H1 (cell line): Measurements from ENCODE around the gene VPS13D. TPM values are rescaled to one million over a fixed set of nuclear protein-coding genes. Genes with fewer than 3 reads are reported as not detected.

Experiments
- CTCF ChIA-PET: fragments of 300-600 bp; sonication (Branson Sonifier 250); formaldehyde crosslinking; loops from one replicate; lab custom pipeline; 2021; ENCODE audit not compliant: partially characterized antibody; lab: Charles Lee
- POLR2A ChIA-PET: fragments of 300-600 bp; sonication (Branson Sonifier 250); formaldehyde crosslinking; loops from one replicate; lab custom pipeline; 2021; ENCODE audit warnings: inconsistent platforms; ENCODE audit not compliant: partially characterized antibody; lab: Charles Lee
- DNase-seq, 2 experiments: peaks; one replicate each; pipeline versions ENCODE4 v3.0.0 to v3.0.0-alpha.2; 2010 to 2022; ENCODE audit warnings: low spot score in 2 of 2, low read depth in 1 of 2, mixed read lengths in 1 of 2
- FAIRE-seq: peaks from 2 replicates; lab custom pipeline; 2011; peaks lifted over from hg19 to GRCh38; lab: Jason Lieb, UNC
- H2AFZ ChIP-seq: 2 replicates; pipeline ENCODE4 v1.8.1; 2012; ENCODE audit warnings: low read length, inconsistent platforms
- H2AK5ac ChIP-seq: 2 replicates; pipeline ENCODE4 v1.6.1; 2013; ENCODE audit warnings: low read depth, low read length
- H2BK120ac ChIP-seq: replicated peaks from 2 replicates; pipeline ENCODE3; 2013; ENCODE audit warnings: low read depth, low read length, inconsistent platforms
- H2BK12ac ChIP-seq: 2 replicates; pipeline ENCODE4 v1.6.1; 2013; ENCODE audit warnings: low read depth, low read length
- H2BK15ac ChIP-seq: 2 replicates; pipeline ENCODE4 v1.6.1; 2013; ENCODE audit warnings: low read length
- H2BK20ac ChIP-seq: 2 replicates; pipeline ENCODE4 v1.6.1; 2013; ENCODE audit warnings: low read length
- H2BK5ac ChIP-seq: 2 replicates; pipeline ENCODE4 v1.6.1; 2013; ENCODE audit warnings: low read depth, low read length
- H3K14ac ChIP-seq: 2 replicates; pipeline ENCODE4 v1.6.1; 2013; ENCODE audit warnings: inconsistent platforms; ENCODE audit not compliant: insufficient read length
- H3K18ac ChIP-seq: 2 replicates; pipeline ENCODE4 v1.6.1; 2013; ENCODE audit warnings: low read length; ENCODE audit errors: extremely low read depth
- H3K23ac ChIP-seq: 2 replicates; pipeline ENCODE4 v1.6.1; 2013; ENCODE audit warnings: inconsistent platforms; ENCODE audit not compliant: insufficient read length
- H3K23me2 ChIP-seq: 2 replicates; pipeline ENCODE4 v1.6.1; 2013; ENCODE audit warnings: low read depth, low read length
- H3K27ac ChIP-seq: 2 replicates; pipeline ENCODE4 v1.6.1; 2011; ENCODE audit warnings: low read depth, low read length, inconsistent platforms
- H3K27me3 ChIP-seq, 4 experiments: replicated peaks in 1 of 4; 1 replicate in 1 of 4; 2 replicates in 3 of 4; pipeline versions ENCODE4 v1.6.1 to v1.8.1; 2011 to 2013; ENCODE audit warnings: low read length in 3 of 4, mild to moderate bottlenecking in 3 of 4, inconsistent platforms in 2 of 4, mixed read lengths in 2 of 4, moderate library complexity in 1 of 4; ENCODE audit not compliant: control insufficient read depth in 3 of 4, insufficient read depth in 3 of 4; ENCODE audit errors: extremely low read depth in 1 of 4
- H3K36me3 ChIP-seq, 4 experiments: 2 replicates each; pipeline versions ENCODE4 v1.6.1 to v1.8.1; 2011 to 2013; ENCODE audit warnings: mild to moderate bottlenecking in 4 of 4, low read length in 3 of 4, moderate library complexity in 2 of 4, control low read depth in 1 of 4, inconsistent platforms in 1 of 4; ENCODE audit not compliant: insufficient read depth in 4 of 4, control insufficient read depth in 2 of 4
- H3K4ac ChIP-seq: replicated peaks from 2 replicates; pipeline ENCODE3; 2013; ENCODE audit warnings: low read length, low read depth, mixed read lengths, inconsistent platforms; ENCODE audit not compliant: insufficient read length
- H3K4me1 ChIP-seq, 4 experiments: replicated peaks in 1 of 4; 1 replicate in 1 of 4; 2 replicates in 3 of 4; pipeline versions ENCODE4 v1.6.1 to v1.8.1; 2011 to 2013; ENCODE audit warnings: low read length in 3 of 4, inconsistent platforms in 2 of 4, mixed read lengths in 1 of 4; ENCODE audit not compliant: insufficient read depth in 4 of 4, control insufficient read depth in 3 of 4
- H3K4me2 ChIP-seq, 2 experiments: 2 replicates each; pipeline versions ENCODE4 v1.6.1 to v1.8.1; 2011 to 2013; ENCODE audit warnings: low read depth in 2 of 2, low read length in 2 of 2, control low read depth in 1 of 2, inconsistent platforms in 1 of 2, mild to moderate bottlenecking in 1 of 2; ENCODE audit not compliant: insufficient read depth in 1 of 2
- H3K4me3 ChIP-seq, 4 experiments: fragments of 200-600, 300-600 bp in 1 of 4; sonication (generic), shearing (Covaris generic), sonication (Bioruptor Twin) in 1 of 4; 2 replicates each; pipeline versions ENCODE4 v1.5.1 to v1.8.1; 2011 to 2016; ENCODE audit warnings: low read length in 4 of 4, low read depth in 3 of 4, control low read depth in 2 of 4, inconsistent platforms in 2 of 4, mild to moderate bottlenecking in 2 of 4, mixed read lengths in 1 of 4, moderate library complexity in 1 of 4; ENCODE audit not compliant: insufficient read depth in 2 of 4; ENCODE audit errors: extremely low read depth in 1 of 4
- H3K56ac ChIP-seq: replicated peaks from 2 replicates; pipeline ENCODE3; 2013; ENCODE audit warnings: low read depth, mild to moderate bottlenecking, mixed read lengths, low read length, inconsistent platforms; ENCODE audit not compliant: insufficient read length
- H3K79me1 ChIP-seq: 2 replicates; pipeline ENCODE4 v1.6.1; 2013; ENCODE audit warnings: low read depth, low read length, control low read depth
- H3K79me2 ChIP-seq, 2 experiments: 2 replicates each; pipeline versions ENCODE4 v1.6.1 to v1.8.1; 2012 to 2013; ENCODE audit warnings: low read length in 2 of 2, mild to moderate bottlenecking in 2 of 2, inconsistent platforms in 1 of 2; ENCODE audit not compliant: insufficient read depth in 2 of 2, control insufficient read depth in 1 of 2
- H3K9ac ChIP-seq, 4 experiments: replicated peaks in 1 of 4; 1 replicate in 1 of 4; 2 replicates in 3 of 4; pipeline versions ENCODE4 v1.6.1 to v1.8.1; 2011 to 2013; ENCODE audit warnings: low read depth in 3 of 4, low read length in 3 of 4, control low read depth in 2 of 4, mild to moderate bottlenecking in 2 of 4, moderate library complexity in 2 of 4, inconsistent platforms in 1 of 4; ENCODE audit errors: extremely low read depth in 1 of 4
- H3K9me3 ChIP-seq, 2 experiments: 2 replicates each; pipeline versions ENCODE4 v1.6.1 to v1.8.1; 2012 to 2013; ENCODE audit warnings: mild to moderate bottlenecking in 2 of 2, moderate library complexity in 2 of 2, control low read depth in 1 of 2, inconsistent platforms in 1 of 2, low read depth in 1 of 2, low read length in 1 of 2, mixed read lengths in 1 of 2; ENCODE audit not compliant: insufficient read depth in 2 of 2
- H4K20me1 ChIP-seq, 2 experiments: replicated peaks in 1 of 2; 2 replicates each; pipeline versions ENCODE3 to v1.8.1; 2011 to 2013; ENCODE audit warnings: inconsistent platforms in 2 of 2, low read length in 2 of 2, mild to moderate bottlenecking in 1 of 2; ENCODE audit not compliant: insufficient read depth in 2 of 2, control insufficient read depth in 1 of 2
- H4K5ac ChIP-seq: 2 replicates; pipeline ENCODE4 v1.6.1; 2013; ENCODE audit warnings: low read length, low read depth, mixed read lengths, inconsistent platforms; ENCODE audit not compliant: insufficient read length
- H4K8ac ChIP-seq: 2 replicates; pipeline ENCODE4 v1.8.0; 2013; ENCODE audit warnings: mild to moderate bottlenecking, moderate library complexity, low read length, inconsistent platforms; ENCODE audit not compliant: insufficient read depth; ENCODE audit errors: extremely low read depth
- H4K91ac ChIP-seq: replicated peaks from 2 replicates; pipeline ENCODE3; 2013; ENCODE audit warnings: low read length, mixed read lengths, inconsistent platforms; ENCODE audit not compliant: insufficient read length
- CHD2 ChIP-seq: IDR thresholded peaks from 2 replicates; pipeline ENCODE4 v1.6.1; 2012; ENCODE audit warnings: low read length, improper control_type of control experiment
- RAD21 ChIP-seq, 2 experiments: IDR thresholded peaks in 1 of 2; conservative IDR thresholded peaks in 1 of 2; 2 replicates each; pipeline ENCODE4 v1.6.1; 2011; ENCODE audit warnings: low read depth in 2 of 2, low read length in 2 of 2, improper control_type of control experiment in 1 of 2, inconsistent platforms in 1 of 2, mild to moderate bottlenecking in 1 of 2, moderate library complexity in 1 of 2
- TCF12 ChIP-seq: IDR thresholded peaks from 2 replicates; pipeline ENCODE4 v1.6.1; 2011; ENCODE audit warnings: low read depth, mild to moderate bottlenecking, low read length
- WGBS, 2 experiments: shearing (Covaris generic) in 1 of 2; methylation state at CpG; one replicate each; pipeline versions ENCODE4 v1.1.6 to v1.1.7; 2013 to 2015; ENCODE audit warnings: low lambda C conversion rate in 2 of 2, mixed read lengths in 2 of 2, inconsistent platforms in 1 of 2, low coverage in 1 of 2, missing lambda C conversion rate in 1 of 2; ENCODE audit not compliant: insufficient replicate concordance in 2 of 2, insufficient coverage in 1 of 2, insufficient read length in 1 of 2; ENCODE audit errors: extremely low coverage in 1 of 2, missing lambda C conversion rate in 1 of 2; 5-methylcytosine and 5-hydroxymethylcytosine counted together
- polyA plus RNA-seq, 7 experiments: library from polyadenylated mRNA; depleted of rRNA in 3 of 7; stranded (reverse) in 5 of 7; unstranded in 2 of 7; fragments of >200 nt in 5 of 7; fragments of 200-250 nt in 2 of 7; gene quantifications; 1 replicate in 5 of 7; 2 replicates in 1 of 7; 4 replicates in 1 of 7; pipeline versions ENCODE4 v1.2.1 to v1.2.3, GENCODE V29; 2011 to 2013; ENCODE audit warnings: missing spikeins in 2 of 7, mixed read lengths in 2 of 7
- total RNA-seq: library from RNA; stranded (reverse); fragmentation: NEBNext Ultra II Directional; extraction: Animal tissue kit (Norgen Biotek cat#: 25700); gene quantifications from 2 replicates; pipeline ENCODE4 v1.2.1, GENCODE V29; 2021
- TF ChIP-seq, protein P1 (sequence below), 3 experiments: IDR thresholded peaks; 1 replicate in 2 of 3; 2 replicates in 1 of 3; pipeline versions ENCODE4 v1.5.1 to v1.6.1; 2011; ENCODE audit warnings: low read length in 3 of 3, mild to moderate bottlenecking in 3 of 3, inconsistent platforms in 2 of 3, low read depth in 1 of 3, moderate library complexity in 1 of 3; ENCODE audit not compliant: insufficient read depth in 1 of 3; ENCODE audit errors: control extremely low read depth in 1 of 3

VPS13D gene
- total and polyA plus RNA-seq, 2 of the 8 experiments (the other 6 are each of a cell fraction or from before 2014, with no cell fraction given): 10.9 to 31.2 TPM

DNA sequence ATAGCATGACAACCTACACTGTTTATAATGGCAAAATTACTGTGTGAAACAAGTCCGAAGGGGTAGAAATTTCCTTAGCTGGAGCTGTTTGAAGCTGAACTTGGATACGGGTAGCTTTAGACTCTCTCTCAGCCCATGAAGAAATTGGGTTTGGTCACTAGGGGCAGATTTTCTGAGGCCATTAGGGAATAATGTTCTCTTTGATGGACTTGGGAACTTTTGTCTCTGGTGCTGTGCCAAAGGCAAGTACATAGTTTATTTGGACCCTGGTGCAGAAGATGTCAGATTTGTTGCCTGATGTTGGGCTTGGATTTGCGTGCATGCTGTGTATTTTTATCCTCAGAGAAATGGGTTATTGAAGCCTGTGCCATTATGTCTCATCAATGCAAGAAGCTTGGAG, 109.6 kb downstream of the VPS13D start:
- H2BK12ac ChIP-seq: no peak overlapping the region
- no peak overlapping the region for H3K14ac ChIP-seq
- H2BK15ac ChIP-seq: no peak overlapping the region
- H2AK5ac ChIP-seq: no peak overlapping the region
- no peak overlapping the region for H3K27ac ChIP-seq
- no peak overlapping the region for H3K56ac ChIP-seq
- H2BK120ac ChIP-seq: no peak overlapping the region
- H4K20me1 ChIP-seq: no peaks in the 10 kb centered on the region
- DNase-seq: no peak
- no peak overlapping the region for H2AFZ ChIP-seq
- no peak overlapping the region for H3K4me2 ChIP-seq
- no peaks in the 10 kb centered on the region for H3K23me2 ChIP-seq
- no peak overlapping the region for H2BK5ac ChIP-seq
- POLR2A ChIA-PET: interaction anchor here (1.3 kb wide), 1 partner anchor 325 kb away, joined by 3 read pairs; no protein-coding TSS in a partner anchor
- peak; percentile 9 to 32; a peak in 1 of 4 replicates for TF ChIP-seq RAD21 (IDR thresholded peaks at IDR 0.05 in 1 of 2, conservative IDR thresholded peaks at IDR 0.05 in 1 of 2; ENCODE audit: low read depth in 2 of 2, low read length in 2 of 2)
- no peak for TF ChIP-seq CHD2
- TF ChIP-seq TCF12: no peak
- TF ChIP-seq, protein P1, sequence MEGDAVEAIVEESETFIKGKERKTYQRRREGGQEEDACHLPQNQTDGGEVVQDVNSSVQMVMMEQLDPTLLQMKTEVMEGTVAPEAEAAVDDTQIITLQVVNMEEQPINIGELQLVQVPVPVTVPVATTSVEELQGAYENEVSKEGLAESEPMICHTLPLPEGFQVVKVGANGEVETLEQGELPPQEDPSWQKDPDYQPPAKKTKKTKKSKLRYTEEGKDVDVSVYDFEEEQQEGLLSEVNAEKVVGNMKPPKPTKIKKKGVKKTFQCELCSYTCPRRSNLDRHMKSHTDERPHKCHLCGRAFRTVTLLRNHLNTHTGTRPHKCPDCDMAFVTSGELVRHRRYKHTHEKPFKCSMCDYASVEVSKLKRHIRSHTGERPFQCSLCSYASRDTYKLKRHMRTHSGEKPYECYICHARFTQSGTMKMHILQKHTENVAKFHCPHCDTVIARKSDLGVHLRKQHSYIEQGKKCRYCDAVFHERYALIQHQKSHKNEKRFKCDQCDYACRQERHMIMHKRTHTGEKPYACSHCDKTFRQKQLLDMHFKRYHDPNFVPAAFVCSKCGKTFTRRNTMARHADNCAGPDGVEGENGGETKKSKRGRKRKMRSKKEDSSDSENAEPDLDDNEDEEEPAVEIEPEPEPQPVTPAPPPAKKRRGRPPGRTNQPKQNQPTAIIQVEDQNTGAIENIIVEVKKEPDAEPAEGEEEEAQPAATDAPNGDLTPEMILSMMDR (IDR thresholded peaks at IDR 0.05; ENCODE audit: control extremely low read depth in 1 of 3, insufficient read depth in 1 of 3, low read depth in 1 of 3, low read length in 3 of 3): peak in 2 of 3 experiments; percentile 32 to 44; a peak in 2 of 4 replicates
- TF ChIP-seq, all 59 proteins: peak for 2
- Histone ChIP-seq H4K91ac (no peak overlapping the region), H3K9ac (no peak overlapping the region), H3K23ac (no peak overlapping the region), H3K36me3 (peaks cover 0 to 10% (median 4%) of the 10 kb centered on the region in 4 experiments; a peak in 3 of 8 replicates), H3K4me3 (no peak overlapping the region), H3K9me3 (no peaks in the 10 kb centered on the region), H3K79me1 (no peaks in the 10 kb centered on the region), H3K27me3 (no peaks in the 10 kb centered on the region), H3K79me2 (no peaks in the 10 kb centered on the region), H3K18ac (no peak overlapping the region), H4K8ac (no peak overlapping the region), H3K4ac (no peak overlapping the region), H3K4me1 (peaks cover 0 to 5% (median 3%) of the 10 kb centered on the region in 4 experiments; a peak in 3 of 7 replicates), H4K5ac (no peak overlapping the region), H2BK20ac (no peak overlapping the region)
- peak; percentile 65 for FAIRE-seq
- 84% methylated on average over 3 of the region's 3 CpGs; no CpG with 5 or more reads in 1 of the 2 experiments for WGBS, 2 experiments
- CTCF ChIA-PET: interaction anchor here (0.6 to 1.9 kb wide), 17 partner anchors 10 to 1189 kb away, joined by 3 to 9 read pairs (median 3); no protein-coding TSS in a partner anchor
